ENCODE data around the gene RAB34. TPM values are rescaled to one million over a fixed set of nuclear protein-coding genes. Genes with fewer than 3 reads are reported as not detected.

The RAB34 gene
- total and polyA plus RNA-seq, 9 of the 15 experiments (the other 6 are each of a cell fraction or from before 2014, with no cell fraction given): 0.07 to 3.8 (median 0.46) TPM; not detected in 1

GRCh38 chr17:28735242-28735722 is 17.6 kb upstream of the RAB34 start (continued):
- no peak for TF ChIP-seq NR3C1 (CRISPR knock-in tag; IDR thresholded peaks at IDR 0.05)
- TF ChIP-seq ZNF717 (CRISPR knock-in tag; IDR thresholded peaks at IDR 0.05): no peak
- TF ChIP-seq RREB1 (CRISPR knock-in tag; IDR thresholded peaks at IDR 0.05): 0 out of 2 replicates have a peak, but pooled peaks have one; percentile 33
- TF ChIP-seq ZNF277 (CRISPR knock-in tag; IDR thresholded peaks at IDR 0.05; ENCODE audit: borderline replicate concordance): no peak
- no peak for TF ChIP-seq PATZ1 (CRISPR knock-in tag; IDR thresholded peaks at IDR 0.05; ENCODE audit: borderline replicate concordance)
- no peak for TF ChIP-seq BDP1 (IDR thresholded peaks at IDR 0.05; ENCODE audit: insufficient read depth, insufficient read length)
